ENCODE data around the gene TTC9.

The TTC9 gene

GRCh38 chr14:70692210-70692609 is 50.5 kb downstream of the TTC9 start:
- Histone ChIP-seq H3F3A (ENCODE audit: control insufficient read depth, insufficient read depth) (no peaks in the 10 kb centered on the region), H3K79me2 (ENCODE audit: control insufficient read depth, low read length) (no peaks in the 10 kb centered on the region), H3K9me3 (ENCODE audit: control insufficient read depth, insufficient read depth, low read length) (no peaks in the 10 kb centered on the region), H3K27ac (ENCODE audit: low read depth, low read length) (no peak overlapping the region), H3K4me2 (ENCODE audit: low read length) (no peak overlapping the region), H3K4me3 (ENCODE audit: low read length) (no peak overlapping the region), H3K27me3 (ENCODE audit: control insufficient read depth, low read length) (no peaks in the 10 kb centered on the region), H4K20me1 (ENCODE audit: control insufficient read depth, insufficient read depth, low read depth, low read length) (no peaks in the 10 kb centered on the region), H3K36me3 (ENCODE audit: control insufficient read depth, low read length) (no peaks in the 10 kb centered on the region), H3K9me2 (replicated peaks; ENCODE audit: control insufficient read depth, low read length) (no peaks in the 10 kb centered on the region), H3K4me1 (ENCODE audit: control insufficient read depth, low read length) (peaks cover 8% of the 10 kb centered on the region)
- no peak for TF ChIP-seq CTCF (IDR thresholded peaks at IDR 0.05; ENCODE audit: low read depth, low read length, poor library complexity, severe bottlenecking)
- TF ChIP-seq EZH2phosphoT487 (IDR thresholded peaks at IDR 0.05; ENCODE audit: borderline replicate concordance, low read length): no peak

- Histone ChIP-seq H3K79me2 (ENCODE audit: control insufficient read depth, low read length) (no peaks in the 10 kb centered on the region), H3K4me3 (ENCODE audit: low read length) (no peak overlapping the region), H4K20me1 (ENCODE audit: control insufficient read depth, insufficient read depth, low read depth, low read length) (no peaks in the 10 kb centered on the region), H3K27me3 (ENCODE audit: control insufficient read depth, low read length) (no peaks in the 10 kb centered on the region), H3K27ac (ENCODE audit: low read depth, low read length) (no peak overlapping the region), H3K4me1 (ENCODE audit: control insufficient read depth, low read length) (peaks cover 10% of the 10 kb centered on the region), H3K9me2 (replicated peaks; ENCODE audit: control insufficient read depth, low read length) (no peaks in the 10 kb centered on the region), H3F3A (ENCODE audit: control insufficient read depth, insufficient read depth) (no peaks in the 10 kb centered on the region), H3K36me3 (ENCODE audit: control insufficient read depth, low read length) (no peaks in the 10 kb centered on the region), H3K9me3 (ENCODE audit: control insufficient read depth, insufficient read depth, low read length) (no peaks in the 10 kb centered on the region), H3K4me2 (ENCODE audit: low read length) (no peak overlapping the region)
- TF ChIP-seq CTCF (IDR thresholded peaks at IDR 0.05; ENCODE audit: low read depth, low read length, poor library complexity, severe bottlenecking) (no peak), EZH2phosphoT487 (IDR thresholded peaks at IDR 0.05; ENCODE audit: borderline replicate concordance, low read length) (no peak)
These were observed 54.3 kb downstream of the TTC9 start for GRCh38 chr14:70696026-70696425.

- Histone ChIP-seq H3K4me2 (ENCODE audit: low read length) (no peak overlapping the region), H3K4me1 (ENCODE audit: control insufficient read depth, low read length) (peaks cover 19% of the 10 kb centered on the region), H3K9me2 (replicated peaks; ENCODE audit: control insufficient read depth, low read length) (no peaks in the 10 kb centered on the region)
These were observed 56.0 kb downstream of the TTC9 start for GRCh38 chr14:70697701-70698100.

GRCh38 chr14:70698288-70698687 is 56.6 kb downstream of the TTC9 start:
- TF ChIP-seq CTCF (IDR thresholded peaks at IDR 0.05; ENCODE audit: low read depth, low read length, poor library complexity, severe bottlenecking) (no peak), EZH2phosphoT487 (IDR thresholded peaks at IDR 0.05; ENCODE audit: borderline replicate concordance, low read length) (no peak)
- no peak overlapping the region for H3K27ac ChIP-seq (ENCODE audit: low read depth, low read length)

More at GRCh38 chr14:70697701-70698100, 56.0 kb downstream of the TTC9 start:
- Histone ChIP-seq H3K79me2 (ENCODE audit: control insufficient read depth, low read length) (no peaks in the 10 kb centered on the region), H3F3A (ENCODE audit: control insufficient read depth, insufficient read depth) (no peaks in the 10 kb centered on the region), H3K4me3 (ENCODE audit: low read length) (no peak overlapping the region), H3K27ac (ENCODE audit: low read depth, low read length) (no peak overlapping the region), H3K36me3 (ENCODE audit: control insufficient read depth, low read length) (no peaks in the 10 kb centered on the region), H3K9me3 (ENCODE audit: control insufficient read depth, insufficient read depth, low read length) (no peaks in the 10 kb centered on the region), H4K20me1 (ENCODE audit: control insufficient read depth, insufficient read depth, low read depth, low read length) (no peaks in the 10 kb centered on the region), H3K27me3 (ENCODE audit: control insufficient read depth, low read length) (no peaks in the 10 kb centered on the region)
- no peak for TF ChIP-seq EZH2phosphoT487 (IDR thresholded peaks at IDR 0.05; ENCODE audit: borderline replicate concordance, low read length)

More at GRCh38 chr14:70698288-70698687, 56.6 kb downstream of the TTC9 start:
- Histone ChIP-seq H3F3A (ENCODE audit: control insufficient read depth, insufficient read depth) (no peaks in the 10 kb centered on the region), H3K4me3 (ENCODE audit: low read length) (no peak overlapping the region), H4K20me1 (ENCODE audit: control insufficient read depth, insufficient read depth, low read depth, low read length) (no peaks in the 10 kb centered on the region), H3K9me2 (replicated peaks; ENCODE audit: control insufficient read depth, low read length) (no peaks in the 10 kb centered on the region), H3K4me2 (ENCODE audit: low read length) (no peak overlapping the region), H3K36me3 (ENCODE audit: control insufficient read depth, low read length) (no peaks in the 10 kb centered on the region), H3K4me1 (ENCODE audit: control insufficient read depth, low read length) (peaks cover 19% of the 10 kb centered on the region), H3K79me2 (ENCODE audit: control insufficient read depth, low read length) (no peaks in the 10 kb centered on the region), H3K9me3 (ENCODE audit: control insufficient read depth, insufficient read depth, low read length) (no peaks in the 10 kb centered on the region), H3K27me3 (ENCODE audit: control insufficient read depth, low read length) (no peaks in the 10 kb centered on the region)
